Right atrium auricular region (tissue), 2 donors: ENCODE data around the gene ARSD. TPM values are rescaled to one million over a fixed set of nuclear protein-coding genes. Genes with fewer than 3 reads are reported as not detected.
"Not testable (repeated sequence)": the region's sequence is repeated elsewhere in the genome, so short reads cannot be mapped to it uniquely, and the experiment has no call there.

ENCODE experiments used
- DNase-seq: peaks from one replicate; pipeline ENCODE4 v3.0.0-alpha.2; 2019; ENCODE audit warnings: low spot score
- H3K27ac ChIP-seq, 2 donors: fragments of 200-600 bp; sonication (generic); 1 replicate in 1 of 2; 2 replicates in 1 of 2; pipeline ENCODE4 v1.5.1; 2016 to 2019
- H3K27me3 ChIP-seq, 2 donors: fragments of 200-600 bp; sonication (generic); one replicate each; pipeline versions ENCODE4 v1.5.1 to v1.6.0; 2017 to 2019
- H3K36me3 ChIP-seq: fragments of 200-600 bp; sonication (generic); one replicate; pipeline ENCODE4 v1.5.1; 2016
- H3K4me1 ChIP-seq, 2 donors: fragments of 200-600 bp; sonication (generic); one replicate each; pipeline versions ENCODE4 v1.5.1 to v1.6.0; 2017 to 2019
- H3K4me3 ChIP-seq, 2 donors: fragments of 200-600 bp; sonication (generic); 1 replicate in 1 of 2; 2 replicates in 1 of 2; pipeline ENCODE4 v1.5.1; 2017 to 2019; ENCODE audit warnings: mild to moderate bottlenecking in 1 of 2, moderate library complexity in 1 of 2
- H3K9me3 ChIP-seq, 2 donors: fragments of 200-600 bp; sonication (generic); one replicate each; pipeline ENCODE4 v1.5.1; 2019
- CTCF ChIP-seq, 2 donors: fragments of 200-600 bp; sonication (generic); IDR thresholded peaks; one replicate each; pipeline ENCODE4 v1.5.1; 2019; ENCODE audit warnings: antibody characterized with exemption in 2 of 2
- total RNA-seq, 2 donors: library from RNA; depleted of rRNA; stranded (reverse); fragments of >200 nt; gene quantifications; one replicate each; pipeline ENCODE4 v1.1.0, GENCODE V29; 2016

The ARSD gene
- total RNA-seq, 2 donors from 2014 or later: 6.1 to 10.0 TPM

- Histone ChIP-seq H3K27ac (no peak overlapping the region), H3K27me3 (no peaks in the 10 kb centered on the region), H3K36me3 (no peaks in the 10 kb centered on the region), H3K9me3 (peaks cover 0 to 13% of the 10 kb centered on the region in 2 donors), H3K4me1 (peaks cover 0 to 5% of the 10 kb centered on the region in 2 donors), H3K4me3 (no peak overlapping the region)
- no peak for TF ChIP-seq CTCF (IDR thresholded peaks at IDR 0.05)
- DNase-seq: no peak
Observed at GRCh38 chrX:2926664-2927275, 2.4 kb downstream of the ARSD start.

GRCh38 chrX:2926255-2926654, 2.9 kb downstream of the ARSD start:
- DNase-seq, H3K4me3 ChIP-seq, H3K27me3 ChIP-seq, H3K36me3 ChIP-seq, H3K27ac ChIP-seq, H3K4me1 ChIP-seq, H3K9me3 ChIP-seq: not testable (repeated sequence)

- Histone ChIP-seq H3K36me3 (peaks cover 19% of the 10 kb centered on the region), H3K9me3 (no peaks in the 10 kb centered on the region), H3K4me3 (no peak overlapping the region), H3K27ac (no peak overlapping the region), H3K27me3 (no peaks in the 10 kb centered on the region), H3K4me1 (no peaks in the 10 kb centered on the region)
- no peak for DNase-seq
- TF ChIP-seq CTCF (IDR thresholded peaks at IDR 0.05): no peak
Observed at GRCh38 chrX:2924151-2924550, 5.0 kb downstream of the ARSD start.

GRCh38 chrX:2921750-2922149, 7.4 kb downstream of the ARSD start:
- Histone ChIP-seq H3K4me3 (no peak overlapping the region), H3K4me1 (no peaks in the 10 kb centered on the region), H3K27me3 (no peaks in the 10 kb centered on the region), H3K36me3 (peaks cover 19% of the 10 kb centered on the region), H3K27ac (no peak overlapping the region), H3K9me3 (no peaks in the 10 kb centered on the region)
- no peak for TF ChIP-seq CTCF (IDR thresholded peaks at IDR 0.05)
- no peak for DNase-seq

GRCh38 chrX:2921193-2921592, 7.9 kb downstream of the ARSD start:
- H3K27ac ChIP-seq: no peak overlapping the region
- no peaks in the 10 kb centered on the region for H3K9me3 ChIP-seq
- H3K4me3 ChIP-seq: no peak overlapping the region
- peaks cover 19% of the 10 kb centered on the region for H3K36me3 ChIP-seq
- no peak for TF ChIP-seq CTCF (IDR thresholded peaks at IDR 0.05)
- no peaks in the 10 kb centered on the region for H3K27me3 ChIP-seq
- H3K4me1 ChIP-seq: no peaks in the 10 kb centered on the region
- DNase-seq: no peak

GRCh38 chrX:2917767-2918166, 11.4 kb downstream of the ARSD start:
- peaks cover 19% of the 10 kb centered on the region for H3K36me3 ChIP-seq
- no peak for TF ChIP-seq CTCF (IDR thresholded peaks at IDR 0.05)
- no peaks in the 10 kb centered on the region for H3K9me3 ChIP-seq
- no peaks in the 10 kb centered on the region for H3K27me3 ChIP-seq
- no peaks in the 10 kb centered on the region for H3K4me1 ChIP-seq
- H3K27ac ChIP-seq: no peak overlapping the region
- no peak for DNase-seq
- H3K4me3 ChIP-seq: no peak overlapping the region
